Hepatic stellate cell (primary cell): Measurements from ENCODE around the gene CCNDBP1.
"Not testable (repeated sequence)": the region's sequence is repeated elsewhere in the genome, so short reads cannot be mapped to it uniquely, and the experiment has no call there.

Experiments used
- DNase-seq: peaks from one replicate; pipeline ENCODE4 v3.0.0; 2011; ENCODE audit warnings: low spot score

Gene CCNDBP1

GRCh38 chr15:43194795-43195194 lies 9.6 kb downstream of the CCNDBP1 start:
- DNase-seq: no peak

GRCh38 chr15:43196760-43197548 lies 11.8 kb downstream of the CCNDBP1 start:
- DNase-seq: no peak

GRCh38 chr15:43197773-43198172 lies 12.6 kb downstream of the CCNDBP1 start:
- DNase-seq: not testable (repeated sequence)

GRCh38 chr15:43198556-43198955 lies 13.4 kb downstream of the CCNDBP1 start:
- DNase-seq: not testable (repeated sequence)

- no peak for DNase-seq
Observed at GRCh38 chr15:43198992-43199391, 13.8 kb downstream of the CCNDBP1 start.

GRCh38 chr15:43199945-43200488 lies 14.8 kb downstream of the CCNDBP1 start:
- no peak for DNase-seq

- peak; percentile 73 for DNase-seq
Observed at GRCh38 chr15:43204016-43204901, 19.1 kb downstream of the CCNDBP1 start.

- DNase-seq: no peak
Observed at GRCh38 chr15:43206054-43206453, 20.9 kb downstream of the CCNDBP1 start.

GRCh38 chr15:43207024-43207423 lies 21.8 kb downstream of the CCNDBP1 start:
- no peak for DNase-seq

GRCh38 chr15:43208052-43209002 lies 23.1 kb downstream of the CCNDBP1 start:
- no peak for DNase-seq

GRCh38 chr15:43209059-43209824 lies 24.0 kb downstream of the CCNDBP1 start:
- DNase-seq: peak; percentile 57

GRCh38 chr15:43210172-43210745 lies 25.1 kb downstream of the CCNDBP1 start:
- no peak for DNase-seq

GRCh38 chr15:43210807-43211206 lies 25.6 kb downstream of the CCNDBP1 start:
- DNase-seq: no peak

- DNase-seq: no peak
Observed at GRCh38 chr15:43211224-43211735, 26.1 kb downstream of the CCNDBP1 start.

- no peak for DNase-seq
Observed at GRCh38 chr15:43212299-43212698, 27.1 kb downstream of the CCNDBP1 start.

GRCh38 chr15:43212951-43213350 lies 27.7 kb downstream of the CCNDBP1 start:
- no peak for DNase-seq

GRCh38 chr15:43213466-43213865 lies 28.3 kb downstream of the CCNDBP1 start:
- no peak for DNase-seq

GRCh38 chr15:43214169-43214568 lies 29.0 kb downstream of the CCNDBP1 start:
- no peak for DNase-seq

GRCh38 chr15:43214592-43215295 lies 29.5 kb downstream of the CCNDBP1 start:
- no peak for DNase-seq

- DNase-seq: no peak
Observed at GRCh38 chr15:43215961-43216360, 30.8 kb downstream of the CCNDBP1 start.
